ENCODE measurements around the gene SLC1A2. TPM values are rescaled to one million over a fixed set of nuclear protein-coding genes. Genes with fewer than 3 reads are reported as not detected.

SLC1A2 gene
- total RNA-seq, 1 experiment from 2014 or later = 0.25 TPM

DNA sequence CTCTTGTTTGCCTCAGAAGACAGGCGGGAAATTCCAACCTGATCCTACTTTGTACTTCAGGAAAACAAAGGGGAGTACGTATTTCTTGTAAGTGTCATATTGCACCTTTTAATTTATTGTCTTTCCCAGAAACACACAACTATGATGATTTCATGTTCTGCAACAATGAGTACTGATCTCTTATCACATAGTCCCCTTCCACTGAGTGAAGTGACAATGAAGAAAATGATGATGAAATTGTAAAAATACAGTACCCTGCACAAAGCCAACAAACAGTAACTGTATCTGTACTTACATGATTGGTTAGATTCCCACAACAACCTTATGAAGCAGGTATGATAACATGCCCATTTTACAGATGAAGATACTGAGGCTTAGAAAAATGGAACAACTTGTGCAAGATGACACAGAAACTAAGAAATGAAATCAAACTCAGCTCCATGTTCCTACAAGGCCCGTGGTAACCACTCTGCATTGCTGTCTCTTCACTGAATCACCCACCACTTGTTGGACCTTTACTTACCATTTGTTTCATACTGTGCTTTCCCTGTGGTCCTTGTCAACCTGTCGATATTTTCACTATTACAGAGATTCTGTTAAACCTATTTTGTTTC is 37.5 kb downstream of the SLC1A2 start:
- Histone ChIP-seq H3K79me2 (ENCODE audit: insufficient read depth, low read length) (no peaks in the 10 kb centered on the region), H3K9ac (ENCODE audit: low read length) (no peak overlapping the region), H2AFZ (ENCODE audit: low read depth, low read length, poor library complexity, severe bottlenecking) (no peak overlapping the region), H3K9me3 (ENCODE audit: control insufficient read depth in 1 of 2, insufficient read depth in 1 of 2, low read depth in 1 of 2, low read length in 2 of 2) (no peaks in the 10 kb centered on the region), H4K20me1 (ENCODE audit: insufficient read depth) (no peaks in the 10 kb centered on the region), H3K4me1 (ENCODE audit: control insufficient read depth in 1 of 2, insufficient read depth in 2 of 2, low read length in 2 of 2) (peaks cover 0 to 5% of the 10 kb centered on the region in 2 experiments; a peak in 1 of 4 replicates), H3K36me3 (ENCODE audit: control insufficient read depth in 1 of 2, insufficient read depth in 2 of 2, low read length in 2 of 2) (no peaks in the 10 kb centered on the region), H3K27me3 (ENCODE audit: insufficient read depth, low read length) (no peaks in the 10 kb centered on the region), H3K9me2 (ENCODE audit: insufficient read depth) (no peaks in the 10 kb centered on the region), H3K4me3 (replicated peaks in 1 of 2; ENCODE audit: low read depth in 1 of 2, low read length in 2 of 2) (no peak overlapping the region), H3K27ac (ENCODE audit: low read depth, low read length) (no peak overlapping the region), H3K4me2 (ENCODE audit: low read length) (no peak overlapping the region)
- POLR2A ChIA-PET = no interaction called here
- intact Hi-C loops (cut with micrococcal nuclease) = no loop called here
- CTCF ChIA-PET = no interaction called here
- ATAC-seq (no peak), DNase-seq (ENCODE audit: low read depth, low spot score) (no peak)
- BruUV-seq (replicated peaks) = no TSS peak
- RAD21 ChIA-PET (ENCODE audit: low non-redundant PET in 1 of 2, low total read pairs in 2 of 2, uncharacterized antibody in 2 of 2, unreplicated experiment in 2 of 2) = no interaction called here
- TF ChIP-seq POLR2A (IDR thresholded peaks at IDR 0.05; ENCODE audit: borderline replicate concordance, extremely low read depth, insufficient read depth, insufficient read length) = no peak
- TF ChIP-seq CBX3 (IDR thresholded peaks at IDR 0.05; ENCODE audit: low read depth) = no peak
- TF ChIP-seq, protein P1, sequence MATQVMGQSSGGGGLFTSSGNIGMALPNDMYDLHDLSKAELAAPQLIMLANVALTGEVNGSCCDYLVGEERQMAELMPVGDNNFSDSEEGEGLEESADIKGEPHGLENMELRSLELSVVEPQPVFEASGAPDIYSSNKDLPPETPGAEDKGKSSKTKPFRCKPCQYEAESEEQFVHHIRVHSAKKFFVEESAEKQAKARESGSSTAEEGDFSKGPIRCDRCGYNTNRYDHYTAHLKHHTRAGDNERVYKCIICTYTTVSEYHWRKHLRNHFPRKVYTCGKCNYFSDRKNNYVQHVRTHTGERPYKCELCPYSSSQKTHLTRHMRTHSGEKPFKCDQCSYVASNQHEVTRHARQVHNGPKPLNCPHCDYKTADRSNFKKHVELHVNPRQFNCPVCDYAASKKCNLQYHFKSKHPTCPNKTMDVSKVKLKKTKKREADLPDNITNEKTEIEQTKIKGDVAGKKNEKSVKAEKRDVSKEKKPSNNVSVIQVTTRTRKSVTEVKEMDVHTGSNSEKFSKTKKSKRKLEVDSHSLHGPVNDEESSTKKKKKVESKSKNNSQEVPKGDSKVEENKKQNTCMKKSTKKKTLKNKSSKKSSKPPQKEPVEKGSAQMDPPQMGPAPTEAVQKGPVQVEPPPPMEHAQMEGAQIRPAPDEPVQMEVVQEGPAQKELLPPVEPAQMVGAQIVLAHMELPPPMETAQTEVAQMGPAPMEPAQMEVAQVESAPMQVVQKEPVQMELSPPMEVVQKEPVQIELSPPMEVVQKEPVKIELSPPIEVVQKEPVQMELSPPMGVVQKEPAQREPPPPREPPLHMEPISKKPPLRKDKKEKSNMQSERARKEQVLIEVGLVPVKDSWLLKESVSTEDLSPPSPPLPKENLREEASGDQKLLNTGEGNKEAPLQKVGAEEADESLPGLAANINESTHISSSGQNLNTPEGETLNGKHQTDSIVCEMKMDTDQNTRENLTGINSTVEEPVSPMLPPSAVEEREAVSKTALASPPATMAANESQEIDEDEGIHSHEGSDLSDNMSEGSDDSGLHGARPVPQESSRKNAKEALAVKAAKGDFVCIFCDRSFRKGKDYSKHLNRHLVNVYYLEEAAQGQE (IDR thresholded peaks at IDR 0.05; ENCODE audit: low read depth) = no peak
- TF ChIP-seq ELF1 (IDR thresholded peaks at IDR 0.05; ENCODE audit: borderline replicate concordance, low read depth) = no peak
- TF ChIP-seq, protein P2, sequence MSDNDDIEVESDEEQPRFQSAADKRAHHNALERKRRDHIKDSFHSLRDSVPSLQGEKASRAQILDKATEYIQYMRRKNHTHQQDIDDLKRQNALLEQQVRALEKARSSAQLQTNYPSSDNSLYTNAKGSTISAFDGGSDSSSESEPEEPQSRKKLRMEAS (IDR thresholded peaks at IDR 0.05) = no peak
- no peak for TF ChIP-seq ZFX (IDR thresholded peaks at IDR 0.05)
- TF ChIP-seq ZNF274 (IDR thresholded peaks at IDR 0.05; ENCODE audit: low read depth, low read length) = no peak
- no peak for TF ChIP-seq SP1 (IDR thresholded peaks at IDR 0.05; ENCODE audit: low read depth)
- no peak for TF ChIP-seq YY1 (IDR thresholded peaks at IDR 0.05; ENCODE audit: extremely low read depth, insufficient replicate concordance, low read depth, low read length)
- TF ChIP-seq, protein P3, sequence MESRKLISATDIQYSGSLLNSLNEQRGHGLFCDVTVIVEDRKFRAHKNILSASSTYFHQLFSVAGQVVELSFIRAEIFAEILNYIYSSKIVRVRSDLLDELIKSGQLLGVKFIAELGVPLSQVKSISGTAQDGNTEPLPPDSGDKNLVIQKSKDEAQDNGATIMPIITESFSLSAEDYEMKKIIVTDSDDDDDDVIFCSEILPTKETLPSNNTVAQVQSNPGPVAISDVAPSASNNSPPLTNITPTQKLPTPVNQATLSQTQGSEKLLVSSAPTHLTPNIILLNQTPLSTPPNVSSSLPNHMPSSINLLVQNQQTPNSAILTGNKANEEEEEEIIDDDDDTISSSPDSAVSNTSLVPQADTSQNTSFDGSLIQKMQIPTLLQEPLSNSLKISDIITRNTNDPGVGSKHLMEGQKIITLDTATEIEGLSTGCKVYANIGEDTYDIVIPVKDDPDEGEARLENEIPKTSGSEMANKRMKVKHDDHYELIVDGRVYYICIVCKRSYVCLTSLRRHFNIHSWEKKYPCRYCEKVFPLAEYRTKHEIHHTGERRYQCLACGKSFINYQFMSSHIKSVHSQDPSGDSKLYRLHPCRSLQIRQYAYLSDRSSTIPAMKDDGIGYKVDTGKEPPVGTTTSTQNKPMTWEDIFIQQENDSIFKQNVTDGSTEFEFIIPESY (IDR thresholded peaks at IDR 0.05; ENCODE audit: extremely low read depth, insufficient replicate concordance, low read length) = no peak
- TF ChIP-seq EZH2 (IDR thresholded peaks at IDR 0.05) = no peak
- no peak for TF ChIP-seq EZH2phosphoT487 (IDR thresholded peaks at IDR 0.05; ENCODE audit: borderline replicate concordance)
- TF ChIP-seq JUND (IDR thresholded peaks at IDR 0.05) = no peak
- TF ChIP-seq SIN3A (IDR thresholded peaks at IDR 0.05; ENCODE audit: low read depth) = no peak
- TF ChIP-seq POLR2AphosphoS5 (IDR thresholded peaks at IDR 0.05; ENCODE audit: low read depth, low read length) = no peak
- TF ChIP-seq TCF7L2 (IDR thresholded peaks at IDR 0.05; ENCODE audit: borderline replicate concordance, extremely low read depth, insufficient read depth, insufficient read length) = no peak
- TF ChIP-seq, protein P4, sequence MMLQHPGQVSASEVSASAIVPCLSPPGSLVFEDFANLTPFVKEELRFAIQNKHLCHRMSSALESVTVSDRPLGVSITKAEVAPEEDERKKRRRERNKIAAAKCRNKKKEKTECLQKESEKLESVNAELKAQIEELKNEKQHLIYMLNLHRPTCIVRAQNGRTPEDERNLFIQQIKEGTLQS (IDR thresholded peaks at IDR 0.05) = no peak
- TF ChIP-seq FOSL1 (IDR thresholded peaks at IDR 0.05; ENCODE audit: low read depth) = no peak

Measured in HCT116 (cell line).